Measurements from ENCODE around the gene BCAM.

BCAM gene

DNA sequence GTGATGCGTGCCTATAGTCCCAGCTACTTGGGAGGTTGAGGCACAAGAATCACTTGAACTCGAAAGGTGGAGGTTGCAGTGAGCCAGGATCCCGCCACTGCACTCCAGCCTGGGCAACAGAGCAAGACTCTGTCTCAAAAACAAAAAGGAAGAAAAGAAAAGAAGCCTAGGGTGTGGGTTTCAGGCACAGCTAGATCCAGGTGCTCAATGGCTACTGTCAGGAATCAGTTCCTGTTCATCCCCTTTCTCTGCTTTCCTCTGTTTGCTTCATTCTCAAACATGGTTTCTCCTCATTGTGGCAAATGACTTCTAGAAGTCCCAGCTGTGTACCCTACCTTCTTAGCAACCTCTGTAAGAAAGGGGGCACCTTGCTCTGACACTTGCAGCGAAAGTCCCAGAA is 25.4 kb upstream of the BCAM start:
- TF ChIP-seq ZFX (IDR thresholded peaks at IDR 0.05; ENCODE audit: borderline replicate concordance) (no peak), CTCF (IDR thresholded peaks at IDR 0.05) (no peak)
- no peak overlapping the region for H3K27ac ChIP-seq

DNA sequence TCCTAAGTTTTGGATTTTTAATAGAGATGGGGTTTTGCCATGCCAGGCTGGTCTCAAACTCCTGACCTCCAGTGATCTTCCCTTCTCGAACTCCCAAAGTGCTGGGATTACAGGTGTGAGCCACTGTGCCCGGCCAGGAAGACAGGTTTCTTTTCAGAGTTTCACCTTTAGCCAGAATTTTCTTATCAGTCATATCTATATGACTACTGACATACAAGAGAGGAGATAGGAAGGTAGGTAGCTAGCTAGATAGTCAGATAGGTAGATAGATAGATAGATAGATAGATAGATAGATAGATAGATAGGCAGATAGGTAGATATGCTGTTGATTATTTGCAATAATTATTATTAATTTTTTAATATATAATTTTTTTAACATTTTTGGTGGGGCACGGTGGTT is 23.6 kb upstream of the BCAM start:
- no peak overlapping the region for H3K27ac ChIP-seq
- TF ChIP-seq ZFX (IDR thresholded peaks at IDR 0.05; ENCODE audit: borderline replicate concordance) (no peak), CTCF (IDR thresholded peaks at IDR 0.05) (no peak)

DNA sequence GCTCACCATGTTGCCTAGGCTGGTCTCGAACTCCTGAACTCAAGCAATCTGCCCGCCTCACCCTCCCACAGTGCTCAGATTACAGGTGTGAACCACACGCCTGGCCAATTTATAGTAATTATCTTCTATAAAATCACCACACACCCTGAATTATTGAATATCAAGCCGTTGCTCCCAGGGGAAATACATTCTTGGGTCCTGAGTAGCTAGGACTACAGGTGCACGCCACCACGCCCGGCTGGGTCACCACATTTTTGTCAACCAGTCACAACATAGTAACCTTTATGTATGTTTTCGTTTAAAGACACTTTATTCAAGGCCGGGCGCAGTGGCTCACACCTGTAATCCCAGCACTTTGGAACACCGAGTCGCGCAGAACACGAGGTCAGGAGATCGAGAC is 22.9 kb upstream of the BCAM start:
- TF ChIP-seq CTCF (IDR thresholded peaks at IDR 0.05): no peak
- no peak for TF ChIP-seq ZFX (IDR thresholded peaks at IDR 0.05; ENCODE audit: borderline replicate concordance)
- no peak overlapping the region for H3K27ac ChIP-seq

GRCh38 chr19:44788971-44789370 is 19.9 kb upstream of the BCAM start:
- TF ChIP-seq CTCF (IDR thresholded peaks at IDR 0.05): no peak
- no peak for TF ChIP-seq ZFX (IDR thresholded peaks at IDR 0.05; ENCODE audit: borderline replicate concordance)
- no peak overlapping the region for H3K27ac ChIP-seq

DNA sequence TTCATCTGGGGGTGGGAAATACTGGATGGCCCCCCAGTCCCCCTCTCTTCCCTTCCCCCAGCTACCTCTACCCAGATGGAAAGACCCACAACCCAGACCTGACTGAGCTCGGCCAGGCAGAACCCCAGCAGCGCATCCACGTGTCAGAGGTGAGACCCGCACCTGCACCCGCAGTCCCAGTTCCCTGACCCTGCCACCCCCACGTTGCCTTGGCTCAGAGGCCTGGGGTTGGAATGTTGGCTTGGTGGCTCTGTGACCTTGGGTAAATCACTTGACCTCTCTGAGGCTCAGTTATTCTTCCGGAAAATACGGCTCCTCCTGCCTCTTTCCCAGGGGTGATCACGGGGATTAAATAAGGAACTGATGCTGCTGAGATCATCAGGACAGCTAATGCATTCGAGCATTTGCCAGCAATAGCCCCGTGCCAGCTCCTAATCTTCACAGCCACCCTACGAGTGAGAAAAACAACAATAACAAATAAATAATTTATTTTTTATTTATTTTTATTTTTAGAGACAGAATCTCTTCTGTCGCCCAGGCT is 18.9 kb upstream of the BCAM start:
- no peak for TF ChIP-seq CTCF (IDR thresholded peaks at IDR 0.05)
- no peak for TF ChIP-seq ZFX (IDR thresholded peaks at IDR 0.05; ENCODE audit: borderline replicate concordance)
- H3K27ac ChIP-seq: no peak overlapping the region

GRCh38 chr19:44792281-44792680 is 16.6 kb upstream of the BCAM start:
- TF ChIP-seq ZFX (IDR thresholded peaks at IDR 0.05; ENCODE audit: borderline replicate concordance) (no peak), CTCF (IDR thresholded peaks at IDR 0.05) (no peak)
- H3K27ac ChIP-seq: no peak overlapping the region

DNA sequence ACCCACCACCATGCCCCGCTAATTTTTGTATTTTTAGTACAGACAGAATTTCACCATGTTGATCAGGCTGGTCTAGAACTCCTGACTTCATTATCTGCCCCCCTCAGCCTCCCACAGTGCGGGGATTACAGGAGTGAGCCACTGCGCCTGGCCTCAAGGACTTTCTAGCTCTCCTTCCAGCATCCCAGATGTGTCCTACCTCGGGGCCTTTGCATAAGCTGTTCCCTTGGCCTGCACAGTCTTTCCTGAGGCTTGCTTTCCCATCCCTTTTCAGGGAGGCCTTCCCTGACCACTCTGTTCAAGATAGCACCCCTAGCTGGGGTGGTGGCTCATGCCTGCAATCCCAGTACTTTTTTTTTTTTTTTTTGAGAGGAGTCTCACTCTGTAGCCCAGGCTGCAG is 14.3 kb upstream of the BCAM start:
- H3K27ac ChIP-seq: no peak overlapping the region
- TF ChIP-seq ZFX (IDR thresholded peaks at IDR 0.05; ENCODE audit: borderline replicate concordance) (no peak), CTCF (IDR thresholded peaks at IDR 0.05) (no peak)
